Ishikawa (cell line): ENCODE data around the gene MTARC1.

Experiments
- CEBPB ChIP-seq: IDR thresholded peaks from 2 replicates; pipeline ENCODE4 v1.6.1; 2012
- CREB1 ChIP-seq: IDR thresholded peaks from 2 replicates; pipeline ENCODE4 v1.6.1; 2012; ENCODE audit warnings: low read depth
- EGR1 ChIP-seq: IDR thresholded peaks from 2 replicates; pipeline ENCODE4 v1.6.1; 2012
- EP300 ChIP-seq: IDR thresholded peaks from 2 replicates; pipeline ENCODE4 v1.6.1; 2012; ENCODE audit warnings: borderline replicate concordance
- FOXM1 ChIP-seq: IDR thresholded peaks from 2 replicates; pipeline ENCODE4 v1.6.1; 2012; ENCODE audit warnings: low read depth, borderline replicate concordance
- NFIC ChIP-seq: IDR thresholded peaks from 2 replicates; pipeline ENCODE4 v1.6.1; 2012
- RAD21 ChIP-seq: IDR thresholded peaks from 2 replicates; pipeline ENCODE4 v1.6.1; 2012; ENCODE audit warnings: low read depth
- TAF1 ChIP-seq: IDR thresholded peaks from 2 replicates; pipeline ENCODE4 v1.6.1; 2012; ENCODE audit warnings: low read depth, mild to moderate bottlenecking
- TEAD4 ChIP-seq: IDR thresholded peaks from 2 replicates; pipeline ENCODE4 v1.6.1; 2012
- YY1 ChIP-seq: IDR thresholded peaks from 2 replicates; pipeline ENCODE4 v1.6.1; 2012; ENCODE audit warnings: low read depth
- TF ChIP-seq, protein P1 (sequence below): IDR thresholded peaks from 2 replicates; pipeline ENCODE4 v1.6.1; 2012
- TF ChIP-seq, protein P2 (sequence below): IDR thresholded peaks from 2 replicates; pipeline ENCODE4 v1.6.1; 2012
- TF ChIP-seq, protein P3 (sequence below): IDR thresholded peaks from 2 replicates; pipeline ENCODE4 v1.6.1; 2012; ENCODE audit warnings: low read depth, mild to moderate bottlenecking

DNA sequence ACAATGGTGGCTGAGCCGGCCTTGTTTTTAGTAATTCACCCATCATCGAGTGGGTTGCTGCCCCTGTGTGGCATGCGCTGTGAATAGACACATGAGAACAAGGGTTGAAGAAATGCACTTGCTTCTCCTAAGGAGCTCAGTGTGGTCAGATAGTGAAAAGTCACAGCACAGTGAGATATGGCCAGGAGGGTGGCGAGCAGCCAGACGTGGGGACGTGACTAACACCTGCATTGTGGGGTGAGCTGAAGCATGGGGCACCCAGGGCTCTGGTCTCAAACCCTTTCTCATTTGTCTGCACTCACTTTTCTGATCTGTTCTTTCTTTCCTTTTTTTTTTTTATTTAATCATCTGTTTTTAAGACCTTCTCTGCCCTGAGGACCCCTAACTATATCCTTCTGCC is 13.5 kb downstream of the MTARC1 start:
- TF ChIP-seq YY1 (no peak), TAF1 (no peak), EP300 (no peak), RAD21 (no peak), EGR1 (no peak), TEAD4 (no peak), NFIC (no peak), CREB1 (no peak), CEBPB (no peak), FOXM1 (no peak)
- TF ChIP-seq, protein P1, sequence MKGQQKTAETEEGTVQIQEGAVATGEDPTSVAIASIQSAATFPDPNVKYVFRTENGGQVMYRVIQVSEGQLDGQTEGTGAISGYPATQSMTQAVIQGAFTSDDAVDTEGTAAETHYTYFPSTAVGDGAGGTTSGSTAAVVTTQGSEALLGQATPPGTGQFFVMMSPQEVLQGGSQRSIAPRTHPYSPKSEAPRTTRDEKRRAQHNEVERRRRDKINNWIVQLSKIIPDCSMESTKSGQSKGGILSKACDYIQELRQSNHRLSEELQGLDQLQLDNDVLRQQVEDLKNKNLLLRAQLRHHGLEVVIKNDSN = no peak
- TF ChIP-seq, protein P2, sequence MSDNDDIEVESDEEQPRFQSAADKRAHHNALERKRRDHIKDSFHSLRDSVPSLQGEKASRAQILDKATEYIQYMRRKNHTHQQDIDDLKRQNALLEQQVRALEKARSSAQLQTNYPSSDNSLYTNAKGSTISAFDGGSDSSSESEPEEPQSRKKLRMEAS = no peak
- TF ChIP-seq, protein P3, sequence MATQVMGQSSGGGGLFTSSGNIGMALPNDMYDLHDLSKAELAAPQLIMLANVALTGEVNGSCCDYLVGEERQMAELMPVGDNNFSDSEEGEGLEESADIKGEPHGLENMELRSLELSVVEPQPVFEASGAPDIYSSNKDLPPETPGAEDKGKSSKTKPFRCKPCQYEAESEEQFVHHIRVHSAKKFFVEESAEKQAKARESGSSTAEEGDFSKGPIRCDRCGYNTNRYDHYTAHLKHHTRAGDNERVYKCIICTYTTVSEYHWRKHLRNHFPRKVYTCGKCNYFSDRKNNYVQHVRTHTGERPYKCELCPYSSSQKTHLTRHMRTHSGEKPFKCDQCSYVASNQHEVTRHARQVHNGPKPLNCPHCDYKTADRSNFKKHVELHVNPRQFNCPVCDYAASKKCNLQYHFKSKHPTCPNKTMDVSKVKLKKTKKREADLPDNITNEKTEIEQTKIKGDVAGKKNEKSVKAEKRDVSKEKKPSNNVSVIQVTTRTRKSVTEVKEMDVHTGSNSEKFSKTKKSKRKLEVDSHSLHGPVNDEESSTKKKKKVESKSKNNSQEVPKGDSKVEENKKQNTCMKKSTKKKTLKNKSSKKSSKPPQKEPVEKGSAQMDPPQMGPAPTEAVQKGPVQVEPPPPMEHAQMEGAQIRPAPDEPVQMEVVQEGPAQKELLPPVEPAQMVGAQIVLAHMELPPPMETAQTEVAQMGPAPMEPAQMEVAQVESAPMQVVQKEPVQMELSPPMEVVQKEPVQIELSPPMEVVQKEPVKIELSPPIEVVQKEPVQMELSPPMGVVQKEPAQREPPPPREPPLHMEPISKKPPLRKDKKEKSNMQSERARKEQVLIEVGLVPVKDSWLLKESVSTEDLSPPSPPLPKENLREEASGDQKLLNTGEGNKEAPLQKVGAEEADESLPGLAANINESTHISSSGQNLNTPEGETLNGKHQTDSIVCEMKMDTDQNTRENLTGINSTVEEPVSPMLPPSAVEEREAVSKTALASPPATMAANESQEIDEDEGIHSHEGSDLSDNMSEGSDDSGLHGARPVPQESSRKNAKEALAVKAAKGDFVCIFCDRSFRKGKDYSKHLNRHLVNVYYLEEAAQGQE = no peak
